Gastroesophageal sphincter (tissue), 3 donors: ENCODE measurements around the gene DLX4.

Experiments used
- CTCF ChIP-seq, 4 experiments: fragments of 200-600 bp in 2 of 4; fragments of 450-650 bp in 2 of 4; sonication (generic) in 1 of 4; IDR thresholded peaks; one replicate each; pipeline ENCODE4 v1.5.1; 2017 to 2019; ENCODE audit warnings: antibody characterized with exemption in 4 of 4, mild to moderate bottlenecking in 2 of 4, moderate library complexity in 2 of 4
- EP300 ChIP-seq: sonication (generic); formaldehyde crosslinking; IDR thresholded peaks from one replicate; pipeline ENCODE4 v1.6.1; 2017; ENCODE audit warnings: antibody characterized with exemption, mild to moderate bottlenecking
- POLR2A ChIP-seq, 2 donors: fragments of 450-650 bp; IDR thresholded peaks; one replicate each; pipeline ENCODE4 v1.6.1; 2017; ENCODE audit warnings: antibody characterized with exemption in 2 of 2, mild to moderate bottlenecking in 2 of 2, moderate library complexity in 1 of 2

GRCh38 chr17:49990331-49990730, 21.3 kb downstream of the DLX4 start:
- TF ChIP-seq POLR2A (IDR thresholded peaks at IDR 0.05) (no peak), EP300 (no peak), CTCF (IDR thresholded peaks at IDR 0.05) (no peak)
